ENCODE measurements around the gene ADAT3.

DNA sequence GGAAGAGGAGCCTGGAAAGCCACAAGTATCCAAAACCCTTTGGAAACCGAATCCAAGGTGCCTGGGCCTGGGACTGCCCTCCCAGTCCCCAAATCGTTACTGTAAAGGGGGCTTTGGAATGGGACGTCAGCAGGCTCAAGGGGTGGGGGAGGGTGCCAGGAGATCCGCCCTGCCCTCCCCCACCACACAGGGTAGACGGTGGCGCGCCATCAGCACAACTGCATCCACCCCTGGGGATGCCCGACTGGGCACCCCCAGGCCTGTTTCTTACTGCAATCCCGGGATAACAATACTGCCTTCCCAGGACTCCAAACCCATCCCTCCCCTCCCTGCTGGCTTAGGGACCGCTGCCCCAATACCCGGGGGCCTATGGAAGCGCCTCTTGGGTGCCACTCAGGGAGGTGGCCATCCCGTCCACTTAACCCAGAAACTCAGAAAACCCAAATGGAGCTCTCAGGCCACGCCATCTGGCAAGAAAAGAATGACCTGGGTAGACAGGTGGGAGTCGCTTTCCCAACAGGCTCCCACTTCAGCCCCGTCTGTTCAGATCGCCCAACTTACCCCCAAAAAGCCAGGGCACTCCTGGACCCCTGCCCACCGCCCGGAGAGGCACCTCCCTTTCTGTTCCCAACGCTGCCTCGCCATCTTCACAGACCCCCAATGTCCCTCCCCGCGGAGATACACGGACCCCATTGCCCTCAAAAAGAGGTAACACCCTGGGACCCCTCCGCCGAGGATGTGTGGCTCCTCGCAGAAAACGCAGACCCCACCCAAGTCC lies 44.2 kb upstream of the ADAT3 start:
- no peak for TF ChIP-seq YY1 (IDR thresholded peaks at IDR 0.05)
- TF ChIP-seq, protein P1, sequence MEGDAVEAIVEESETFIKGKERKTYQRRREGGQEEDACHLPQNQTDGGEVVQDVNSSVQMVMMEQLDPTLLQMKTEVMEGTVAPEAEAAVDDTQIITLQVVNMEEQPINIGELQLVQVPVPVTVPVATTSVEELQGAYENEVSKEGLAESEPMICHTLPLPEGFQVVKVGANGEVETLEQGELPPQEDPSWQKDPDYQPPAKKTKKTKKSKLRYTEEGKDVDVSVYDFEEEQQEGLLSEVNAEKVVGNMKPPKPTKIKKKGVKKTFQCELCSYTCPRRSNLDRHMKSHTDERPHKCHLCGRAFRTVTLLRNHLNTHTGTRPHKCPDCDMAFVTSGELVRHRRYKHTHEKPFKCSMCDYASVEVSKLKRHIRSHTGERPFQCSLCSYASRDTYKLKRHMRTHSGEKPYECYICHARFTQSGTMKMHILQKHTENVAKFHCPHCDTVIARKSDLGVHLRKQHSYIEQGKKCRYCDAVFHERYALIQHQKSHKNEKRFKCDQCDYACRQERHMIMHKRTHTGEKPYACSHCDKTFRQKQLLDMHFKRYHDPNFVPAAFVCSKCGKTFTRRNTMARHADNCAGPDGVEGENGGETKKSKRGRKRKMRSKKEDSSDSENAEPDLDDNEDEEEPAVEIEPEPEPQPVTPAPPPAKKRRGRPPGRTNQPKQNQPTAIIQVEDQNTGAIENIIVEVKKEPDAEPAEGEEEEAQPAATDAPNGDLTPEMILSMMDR (IDR thresholded peaks at IDR 0.05; ENCODE audit: low read depth, low read length, missing input control): no peak
- TF ChIP-seq, protein P2, sequence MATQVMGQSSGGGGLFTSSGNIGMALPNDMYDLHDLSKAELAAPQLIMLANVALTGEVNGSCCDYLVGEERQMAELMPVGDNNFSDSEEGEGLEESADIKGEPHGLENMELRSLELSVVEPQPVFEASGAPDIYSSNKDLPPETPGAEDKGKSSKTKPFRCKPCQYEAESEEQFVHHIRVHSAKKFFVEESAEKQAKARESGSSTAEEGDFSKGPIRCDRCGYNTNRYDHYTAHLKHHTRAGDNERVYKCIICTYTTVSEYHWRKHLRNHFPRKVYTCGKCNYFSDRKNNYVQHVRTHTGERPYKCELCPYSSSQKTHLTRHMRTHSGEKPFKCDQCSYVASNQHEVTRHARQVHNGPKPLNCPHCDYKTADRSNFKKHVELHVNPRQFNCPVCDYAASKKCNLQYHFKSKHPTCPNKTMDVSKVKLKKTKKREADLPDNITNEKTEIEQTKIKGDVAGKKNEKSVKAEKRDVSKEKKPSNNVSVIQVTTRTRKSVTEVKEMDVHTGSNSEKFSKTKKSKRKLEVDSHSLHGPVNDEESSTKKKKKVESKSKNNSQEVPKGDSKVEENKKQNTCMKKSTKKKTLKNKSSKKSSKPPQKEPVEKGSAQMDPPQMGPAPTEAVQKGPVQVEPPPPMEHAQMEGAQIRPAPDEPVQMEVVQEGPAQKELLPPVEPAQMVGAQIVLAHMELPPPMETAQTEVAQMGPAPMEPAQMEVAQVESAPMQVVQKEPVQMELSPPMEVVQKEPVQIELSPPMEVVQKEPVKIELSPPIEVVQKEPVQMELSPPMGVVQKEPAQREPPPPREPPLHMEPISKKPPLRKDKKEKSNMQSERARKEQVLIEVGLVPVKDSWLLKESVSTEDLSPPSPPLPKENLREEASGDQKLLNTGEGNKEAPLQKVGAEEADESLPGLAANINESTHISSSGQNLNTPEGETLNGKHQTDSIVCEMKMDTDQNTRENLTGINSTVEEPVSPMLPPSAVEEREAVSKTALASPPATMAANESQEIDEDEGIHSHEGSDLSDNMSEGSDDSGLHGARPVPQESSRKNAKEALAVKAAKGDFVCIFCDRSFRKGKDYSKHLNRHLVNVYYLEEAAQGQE (IDR thresholded peaks at IDR 0.05): no peak
